NCI-H510A treated with DMSO at 0.1 percent for 48 hours (cell line): ENCODE measurements around the gene TRAPPC10.

ENCODE experiments used
- DNase-seq: peaks from one replicate; lab custom pipeline; 2025; lab: John Stamatoyannopoulos, UW

TRAPPC10 gene

GRCh38 chr21:44011579-44012473 lies at the start of gene TRAPPC10:
TRAPPC10 (plus strand) TSS chr21:44012309; CDS start chr21:44012494, 185 bp downstream.
- peak; percentile 56 for DNase-seq

- no peak for DNase-seq
These were observed 46.1 kb upstream of the TRAPPC10 start for GRCh38 chr21:43965911-43966585.

DNA sequence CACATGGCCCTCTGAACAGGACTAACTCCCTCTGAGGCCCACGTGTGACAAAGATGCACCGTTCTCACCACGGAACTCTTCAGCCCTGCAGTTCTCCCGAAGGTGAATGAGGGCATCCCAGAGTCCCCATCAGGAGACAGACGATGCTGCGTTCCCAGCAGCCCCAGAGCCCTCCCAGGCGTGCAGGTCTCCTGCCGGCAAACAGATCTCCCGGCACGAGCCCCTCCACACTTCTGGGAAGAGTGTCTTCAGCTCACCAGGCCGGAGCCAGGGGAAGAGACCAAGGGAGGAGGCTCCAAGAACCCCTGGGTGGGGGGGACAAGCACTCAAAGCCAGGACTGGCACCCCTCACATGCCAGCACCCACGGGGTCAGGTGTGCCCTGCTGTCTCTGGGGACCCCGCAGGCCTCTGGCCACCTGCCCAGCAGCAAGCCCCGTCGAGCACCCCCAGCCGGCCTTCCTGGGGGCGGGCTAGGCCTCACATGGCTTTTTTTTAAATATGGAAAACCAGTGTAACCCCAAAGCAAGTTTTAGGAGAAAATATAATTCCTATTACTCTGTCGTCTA lies 45.1 kb upstream of the TRAPPC10 start:
- no peak for DNase-seq

DNA sequence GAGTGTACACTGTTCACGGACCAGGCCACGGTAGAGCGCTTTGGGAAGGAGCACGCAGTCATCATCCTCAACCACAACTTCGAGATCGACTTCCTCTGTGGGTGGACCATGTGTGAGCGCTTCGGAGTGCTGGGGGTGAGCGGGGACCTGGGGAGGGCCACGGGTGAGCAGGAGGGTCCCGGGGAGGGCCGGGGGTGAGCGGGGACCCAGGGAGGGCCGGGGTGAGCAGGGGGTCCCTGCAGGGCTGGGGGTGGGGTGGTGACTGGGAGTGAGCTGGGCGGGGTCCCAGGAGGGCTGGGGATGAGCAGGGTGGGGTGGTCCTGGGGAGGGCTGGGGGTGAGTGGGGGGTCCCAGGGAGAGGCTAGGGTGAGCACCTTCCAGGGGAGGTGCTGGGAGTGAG lies 44.1 kb upstream of the TRAPPC10 start:
- no peak for DNase-seq

- no peak for DNase-seq
These were observed 43.5 kb upstream of the TRAPPC10 start for GRCh38 chr21:43968410-43969114.

GRCh38 chr21:43969115-43969444 lies 43.0 kb upstream of the TRAPPC10 start:
- no peak for DNase-seq

- no peak for DNase-seq
These were observed 41.6 kb upstream of the TRAPPC10 start for GRCh38 chr21:43970551-43970950.

GRCh38 chr21:43971201-43971991 lies 40.7 kb upstream of the TRAPPC10 start:
- DNase-seq = peak; percentile 5

DNA sequence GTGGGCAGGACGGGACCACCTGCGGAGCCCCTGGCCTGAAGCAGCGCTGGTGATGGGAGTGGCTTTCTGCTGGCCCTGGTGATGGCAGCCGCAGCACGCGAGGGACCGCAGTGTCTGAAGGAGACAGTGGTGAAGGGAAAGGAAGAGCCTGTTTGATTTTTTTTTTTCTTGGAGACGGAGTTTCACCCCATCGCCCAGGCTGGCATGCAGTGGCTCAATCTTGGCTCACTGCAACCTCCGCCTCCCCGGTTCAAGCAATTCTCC lies 40.2 kb upstream of the TRAPPC10 start:
- DNase-seq = no peak

DNA sequence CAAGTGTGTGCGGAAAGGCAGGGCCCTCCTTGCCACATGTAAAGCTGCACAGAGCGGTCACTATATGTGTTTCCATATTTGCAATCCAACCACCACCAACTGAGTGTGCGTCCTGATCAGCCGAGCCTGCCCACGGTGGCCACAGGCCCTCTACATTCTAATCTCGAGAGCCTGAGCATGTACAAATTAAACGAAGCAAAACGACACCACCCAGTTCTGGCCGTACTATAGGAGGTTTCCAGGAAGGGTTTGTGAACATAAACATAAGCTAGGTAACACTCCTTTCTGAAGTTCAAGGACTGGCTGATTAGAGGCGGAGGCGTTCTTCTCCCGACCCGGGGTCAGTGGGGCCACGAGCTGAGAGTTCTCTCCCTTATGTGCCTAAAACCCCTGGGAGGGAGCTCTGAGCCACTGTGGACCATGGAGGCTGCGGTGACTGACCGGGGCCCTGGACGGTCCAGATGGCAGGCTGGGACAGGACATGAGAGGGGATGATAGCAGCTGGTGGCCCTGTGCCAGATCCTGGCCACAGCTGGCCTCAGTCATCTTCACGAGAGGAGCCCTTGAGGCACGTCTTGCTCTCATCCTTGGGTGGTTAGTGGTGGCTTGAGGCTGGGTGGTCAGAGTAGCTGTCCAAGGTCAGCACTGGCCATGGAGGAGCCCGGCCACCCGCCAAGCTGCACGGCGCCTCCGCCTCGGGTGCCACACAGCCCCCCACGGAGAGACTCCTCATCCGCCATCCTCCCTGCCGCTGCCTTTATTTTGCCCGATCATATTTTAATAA lies 39.1 kb upstream of the TRAPPC10 start:
- DNase-seq = peak; percentile 34

GRCh38 chr21:43973634-43973955 lies 38.5 kb upstream of the TRAPPC10 start:
- DNase-seq = no peak

- no peak for DNase-seq
These were observed 37.2 kb upstream of the TRAPPC10 start for GRCh38 chr21:43974791-43975468.

- DNase-seq = peak; percentile 43
These were observed 36.5 kb upstream of the TRAPPC10 start for GRCh38 chr21:43975469-43976098.

GRCh38 chr21:43976661-43977060 lies 35.4 kb upstream of the TRAPPC10 start:
- no peak for DNase-seq

DNA sequence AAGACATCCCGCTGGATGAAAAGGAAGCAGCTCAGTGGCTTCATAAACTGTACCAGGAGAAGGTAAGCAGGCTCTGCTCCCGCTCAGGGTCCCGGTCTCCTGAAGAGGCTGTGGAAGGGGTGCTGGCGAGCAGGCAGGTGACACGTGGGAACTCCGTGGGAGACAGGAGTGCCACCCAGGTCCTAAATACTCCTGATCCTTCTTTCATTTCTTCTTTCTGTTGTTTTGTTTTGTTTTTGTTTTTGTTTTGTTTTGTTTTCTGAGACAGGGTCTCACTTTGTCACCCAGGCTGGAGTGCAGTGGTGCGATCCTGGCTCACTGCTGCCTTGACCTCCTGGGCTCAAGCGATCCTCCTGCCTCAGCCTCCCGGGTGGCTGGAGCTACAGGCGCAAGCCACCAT lies 34.0 kb upstream of the TRAPPC10 start:
- DNase-seq = no peak

DNA sequence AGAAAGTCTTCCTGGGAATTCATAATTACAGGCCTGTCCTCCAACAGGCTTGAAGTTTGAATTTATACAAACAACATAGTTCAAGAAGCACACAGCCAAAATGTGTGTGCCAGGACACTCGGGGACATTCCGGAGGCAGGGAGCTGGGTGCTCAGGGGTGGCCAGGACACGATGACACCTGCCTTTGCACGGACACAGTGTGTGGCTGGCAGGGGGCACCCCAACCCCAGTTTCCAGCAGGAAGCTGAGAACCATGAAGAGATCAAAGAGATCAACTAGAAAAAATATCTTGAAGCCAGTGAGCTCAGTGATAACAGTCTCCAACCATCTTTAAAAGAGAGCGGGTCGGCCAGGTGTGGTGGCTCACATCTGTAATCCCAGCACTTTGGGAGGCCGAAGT lies 32.5 kb upstream of the TRAPPC10 start:
- no peak for DNase-seq

GRCh38 chr21:43981151-43981870 lies 30.8 kb upstream of the TRAPPC10 start:
- DNase-seq = no peak

DNA sequence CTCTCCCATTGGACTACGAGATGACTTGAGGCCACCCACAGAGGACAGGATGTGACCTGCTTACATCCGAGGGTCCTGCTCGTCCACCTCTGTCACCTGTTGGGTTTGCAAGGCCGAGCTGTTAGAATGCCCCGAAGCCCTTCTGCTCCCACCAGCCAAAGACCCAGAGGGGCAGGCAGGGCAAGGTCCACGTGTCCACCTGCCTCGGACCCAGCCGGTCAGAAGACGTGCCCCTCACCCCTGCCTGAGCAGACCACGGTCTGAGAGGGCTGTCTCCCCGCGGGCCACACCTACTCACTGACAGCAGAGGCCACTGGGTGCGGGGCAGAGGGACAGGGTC lies 30.3 kb upstream of the TRAPPC10 start:
- DNase-seq = no peak

DNA sequence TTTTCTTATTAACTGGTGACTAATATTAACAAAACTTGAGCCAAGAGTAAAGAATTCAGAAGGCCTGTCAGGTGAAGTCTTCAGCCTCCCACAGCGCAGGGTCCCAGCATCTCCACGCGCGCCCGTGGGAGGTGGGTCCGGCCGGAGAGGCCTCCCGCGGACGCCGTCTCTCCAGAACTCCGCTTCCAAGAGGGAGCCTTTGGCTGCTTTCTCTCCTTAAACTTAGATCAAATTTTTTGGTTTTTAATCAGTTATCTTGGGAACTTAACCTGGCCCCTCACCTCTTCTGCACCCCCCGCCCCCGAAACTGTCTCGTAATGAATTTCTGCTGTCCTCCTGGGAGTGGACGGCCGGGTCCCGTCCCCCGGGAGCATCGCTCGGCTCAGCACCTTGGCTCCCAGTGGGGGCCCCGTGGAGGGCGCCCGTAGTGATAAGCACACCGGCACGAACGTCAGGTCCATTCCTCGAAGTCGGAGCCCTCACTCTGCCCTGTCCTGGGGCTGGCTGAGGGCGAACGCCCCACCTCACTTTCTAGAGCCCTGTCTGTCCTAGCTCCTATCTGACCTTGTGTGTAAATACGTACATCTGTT lies 29.5 kb upstream of the TRAPPC10 start:
- no peak for DNase-seq
